IgD-negative memory B cell (primary cell): ENCODE measurements around the gene KCNT2. TPM values are rescaled to one million over a fixed set of nuclear protein-coding genes. Genes with fewer than 3 reads are reported as not detected.

Source experiments
- H3K27ac Mint-ChIP-seq, 3 donors: one replicate each; pipeline ENCODE4 v1.8.0; 2020 to 2022; ENCODE audit warnings: mild to moderate bottlenecking in 3 of 3, mixed read lengths in 3 of 3, moderate library complexity in 1 of 3
- H3K27me3 Mint-ChIP-seq: one replicate; pipeline ENCODE4 v1.8.0; 2021; ENCODE audit warnings: mixed read lengths
- H3K36me3 Mint-ChIP-seq: one replicate; pipeline ENCODE4 v1.8.0; 2020; ENCODE audit warnings: mild to moderate bottlenecking, mixed read lengths
- H3K4me1 Mint-ChIP-seq, 3 donors: one replicate each; pipeline ENCODE4 v1.8.0; 2020 to 2022; ENCODE audit warnings: mixed read lengths in 3 of 3, mild to moderate bottlenecking in 1 of 3
- H3K4me3 Mint-ChIP-seq, 4 donors: one replicate each; pipeline ENCODE4 v1.8.0; 2020 to 2022; ENCODE audit warnings: mild to moderate bottlenecking in 4 of 4, mixed read lengths in 4 of 4, moderate library complexity in 3 of 4
- H3K9me3 Mint-ChIP-seq, 3 donors: one replicate each; pipeline ENCODE4 v1.8.0; 2020 to 2021; ENCODE audit warnings: mixed read lengths in 3 of 3, mild to moderate bottlenecking in 1 of 3
- polyA plus RNA-seq: library from polyadenylated mRNA; unstranded; fragments of 300-500 nt; fragmentation: Illumina TruSeq; gene quantifications from one replicate; pipeline ENCODE4 v1.2.3, GENCODE V29; 2021

The KCNT2 gene
- polyA plus RNA-seq, 1 donor from 2014 or later, result not detected

- Mint-ChIP-seq H3K4me3 (no peak overlapping the region), H3K36me3 (no peaks in the 10 kb centered on the region), H3K27ac (no peak overlapping the region), H3K4me1 (no peaks in the 10 kb centered on the region), H3K9me3 (no peaks in the 10 kb centered on the region), H3K27me3 (no peaks in the 10 kb centered on the region)
These were observed 263.8 kb downstream of the KCNT2 start for GRCh38 chr1:196344453-196344852.

DNA sequence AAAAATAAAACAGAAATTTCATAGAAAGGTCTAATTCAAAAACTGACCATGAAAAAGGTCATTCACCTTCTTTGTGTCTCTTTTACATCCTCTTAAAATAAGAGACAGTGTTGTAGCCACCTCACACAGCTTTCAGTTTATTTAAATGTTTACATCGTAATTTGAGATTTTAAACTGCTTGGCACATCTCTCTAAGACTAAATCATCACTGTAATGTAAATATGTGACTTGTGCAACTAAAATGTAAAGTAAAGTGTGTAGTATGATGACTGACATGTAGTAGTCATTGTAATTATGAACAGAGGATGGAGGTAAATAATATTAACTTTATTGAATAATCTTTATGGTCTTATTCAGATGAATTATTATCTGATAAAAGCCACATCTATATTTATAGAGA is 283.9 kb downstream of the KCNT2 start:
- H3K9me3 Mint-ChIP-seq, result no peaks in the 10 kb centered on the region
- H3K36me3 Mint-ChIP-seq, result no peaks in the 10 kb centered on the region
- H3K27me3 Mint-ChIP-seq, result no peaks in the 10 kb centered on the region
- no peak overlapping the region for H3K4me3 Mint-ChIP-seq
- no peaks in the 10 kb centered on the region for H3K4me1 Mint-ChIP-seq
- no peak overlapping the region for H3K27ac Mint-ChIP-seq

- H3K36me3 Mint-ChIP-seq, result no peaks in the 10 kb centered on the region
- H3K27ac Mint-ChIP-seq, result no peak overlapping the region
- H3K4me3 Mint-ChIP-seq, result no peak overlapping the region
- H3K4me1 Mint-ChIP-seq, result no peaks in the 10 kb centered on the region
- H3K9me3 Mint-ChIP-seq, result no peaks in the 10 kb centered on the region
- no peaks in the 10 kb centered on the region for H3K27me3 Mint-ChIP-seq
These were observed 284.4 kb downstream of the KCNT2 start for GRCh38 chr1:196323869-196324268.

DNA sequence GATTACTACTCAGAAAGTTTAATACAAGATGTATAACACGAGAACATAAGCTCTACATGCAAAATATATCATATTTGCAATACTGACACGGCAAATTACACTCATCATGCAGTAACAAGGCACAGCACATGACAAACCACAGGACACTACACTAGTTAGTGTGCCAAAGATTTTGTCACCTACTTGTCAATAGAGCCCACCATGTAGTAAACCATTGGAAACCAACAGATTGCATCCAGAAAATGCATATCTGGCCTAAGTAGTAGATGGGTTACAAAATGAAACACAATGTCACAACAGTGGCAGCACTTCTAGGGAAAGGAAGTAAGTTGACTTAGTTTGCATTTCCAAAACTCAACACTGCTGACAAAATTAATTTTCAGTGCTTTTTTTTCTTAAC is 288.9 kb downstream of the KCNT2 start:
- Mint-ChIP-seq H3K27me3 (no peaks in the 10 kb centered on the region), H3K36me3 (no peaks in the 10 kb centered on the region), H3K4me3 (no peak overlapping the region), H3K4me1 (no peaks in the 10 kb centered on the region), H3K27ac (no peak overlapping the region), H3K9me3 (no peaks in the 10 kb centered on the region)

- no peaks in the 10 kb centered on the region for H3K9me3 Mint-ChIP-seq
- H3K27me3 Mint-ChIP-seq, result no peaks in the 10 kb centered on the region
- H3K27ac Mint-ChIP-seq, result no peak overlapping the region
- no peak overlapping the region for H3K4me3 Mint-ChIP-seq
- no peaks in the 10 kb centered on the region for H3K36me3 Mint-ChIP-seq
- H3K4me1 Mint-ChIP-seq, result no peaks in the 10 kb centered on the region
These were observed 290.4 kb downstream of the KCNT2 start for GRCh38 chr1:196317535-196318522.

DNA sequence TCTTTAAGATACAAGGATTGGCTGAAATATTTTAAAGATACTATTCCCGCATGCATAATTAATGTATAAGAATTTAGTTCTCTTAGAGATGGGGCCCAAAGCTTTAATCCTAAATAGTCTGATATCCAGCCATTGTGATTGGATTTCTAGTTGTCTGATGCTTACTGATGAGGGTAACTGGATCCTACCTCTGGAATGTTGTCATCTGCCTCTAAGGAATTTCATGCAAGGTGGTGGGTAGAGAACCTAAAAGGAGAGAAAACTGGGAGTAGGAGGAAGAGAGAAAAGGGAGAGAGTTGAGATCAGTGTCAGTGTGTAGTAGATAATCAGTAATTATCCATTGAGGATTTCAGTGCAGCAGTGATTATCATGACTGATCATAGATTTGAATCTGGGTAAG is 295.5 kb downstream of the KCNT2 start:
- H3K9me3 Mint-ChIP-seq, result peaks cover 0 to 8% (median 0%) of the 10 kb centered on the region in 3 donors
- no peaks in the 10 kb centered on the region for H3K27me3 Mint-ChIP-seq
- peaks cover 1% of the 10 kb centered on the region for H3K36me3 Mint-ChIP-seq
- H3K4me3 Mint-ChIP-seq, result no peak overlapping the region
- no peak overlapping the region for H3K27ac Mint-ChIP-seq
- no peaks in the 10 kb centered on the region for H3K4me1 Mint-ChIP-seq

DNA sequence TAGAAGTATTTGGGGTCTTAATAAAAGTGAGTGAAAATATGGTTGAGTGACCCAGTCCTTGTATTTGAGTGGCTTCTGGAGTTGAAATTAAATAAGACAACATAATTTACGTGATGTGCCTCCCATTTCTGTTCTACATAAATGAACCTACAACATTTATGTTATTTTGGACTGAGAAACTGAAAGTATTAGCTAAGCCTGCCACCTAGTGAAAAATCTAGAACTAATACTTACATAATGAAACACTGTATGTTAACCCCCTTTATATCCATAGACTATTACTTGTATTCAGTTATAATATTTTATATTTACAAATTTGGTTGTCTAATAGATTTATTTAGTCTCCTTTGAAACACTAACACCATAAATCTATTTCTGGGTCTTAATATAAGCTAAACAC is 298.9 kb downstream of the KCNT2 start:
- no peaks in the 10 kb centered on the region for H3K27me3 Mint-ChIP-seq
- peaks cover 0 to 8% (median 0%) of the 10 kb centered on the region in 3 donors for H3K9me3 Mint-ChIP-seq

DNA sequence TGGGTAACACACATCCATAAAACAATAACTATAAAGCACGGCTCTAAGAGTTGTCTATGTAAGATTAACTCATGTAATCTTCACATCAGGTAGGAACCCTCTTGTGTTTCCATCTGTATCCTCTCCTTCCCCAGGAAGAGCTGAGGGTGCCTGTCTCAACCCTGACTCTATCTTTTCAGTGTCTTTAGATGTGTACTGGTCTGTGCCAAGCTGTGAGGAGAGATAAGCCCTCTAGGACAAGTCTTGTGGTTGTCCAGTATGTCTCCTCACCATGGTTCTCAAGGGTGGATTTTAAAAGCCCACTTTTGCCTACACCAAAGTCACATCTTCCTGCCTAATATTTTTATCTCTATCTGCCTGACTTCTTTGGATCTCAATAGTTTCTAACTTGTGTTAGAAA is 300.1 kb downstream of the KCNT2 start:
- Mint-ChIP-seq H3K27me3 (no peaks in the 10 kb centered on the region), H3K27ac (no peak overlapping the region), H3K9me3 (peaks cover 0 to 8% (median 0%) of the 10 kb centered on the region in 3 donors), H3K36me3 (peaks cover 1% of the 10 kb centered on the region), H3K4me1 (no peaks in the 10 kb centered on the region), H3K4me3 (no peak overlapping the region)

More for the DNA sequence above, 298.9 kb downstream of the KCNT2 start:
- Mint-ChIP-seq H3K4me3 (no peak overlapping the region), H3K27ac (no peak overlapping the region), H3K36me3 (peaks cover 1% of the 10 kb centered on the region), H3K4me1 (no peaks in the 10 kb centered on the region)

GRCh38 chr1:196306421-196306820 is 301.8 kb downstream of the KCNT2 start:
- H3K27me3 Mint-ChIP-seq, result no peaks in the 10 kb centered on the region
- no peak overlapping the region for H3K27ac Mint-ChIP-seq
- no peaks in the 10 kb centered on the region for H3K4me1 Mint-ChIP-seq
- H3K36me3 Mint-ChIP-seq, result no peaks in the 10 kb centered on the region
- no peak overlapping the region for H3K4me3 Mint-ChIP-seq
- peaks cover 0 to 8% (median 0%) of the 10 kb centered on the region in 3 donors for H3K9me3 Mint-ChIP-seq

- Mint-ChIP-seq H3K36me3 (no peaks in the 10 kb centered on the region), H3K9me3 (peaks cover 0 to 4% (median 0%) of the 10 kb centered on the region in 3 donors), H3K4me3 (no peak overlapping the region), H3K4me1 (no peaks in the 10 kb centered on the region), H3K27ac (no peak overlapping the region), H3K27me3 (no peaks in the 10 kb centered on the region)
These were observed 303.0 kb downstream of the KCNT2 start for GRCh38 chr1:196305216-196305615.

DNA sequence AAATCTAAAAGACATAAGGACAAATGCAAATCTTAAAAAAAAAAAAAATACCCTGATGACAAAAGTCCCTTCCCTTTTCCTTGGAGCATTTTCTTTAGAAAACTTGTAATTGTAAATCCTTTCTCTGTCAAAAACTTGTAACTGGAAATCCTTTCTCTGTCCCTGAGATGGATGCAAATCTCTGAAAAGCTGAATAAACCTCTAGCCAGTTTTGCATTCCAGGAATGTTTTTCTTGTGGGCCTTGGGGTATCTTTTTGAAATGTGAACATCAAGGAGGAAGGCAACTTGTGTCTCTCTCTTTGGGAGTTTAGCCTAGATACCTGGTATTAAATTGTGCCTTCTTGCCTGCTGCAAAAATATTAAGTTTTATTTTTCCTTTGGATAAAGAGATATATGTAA is 305.3 kb downstream of the KCNT2 start:
- Mint-ChIP-seq H3K27ac (no peak overlapping the region), H3K9me3 (peaks cover 0 to 2% (median 0%) of the 10 kb centered on the region in 3 donors), H3K4me1 (no peaks in the 10 kb centered on the region), H3K27me3 (no peaks in the 10 kb centered on the region), H3K4me3 (no peak overlapping the region), H3K36me3 (no peaks in the 10 kb centered on the region)

DNA sequence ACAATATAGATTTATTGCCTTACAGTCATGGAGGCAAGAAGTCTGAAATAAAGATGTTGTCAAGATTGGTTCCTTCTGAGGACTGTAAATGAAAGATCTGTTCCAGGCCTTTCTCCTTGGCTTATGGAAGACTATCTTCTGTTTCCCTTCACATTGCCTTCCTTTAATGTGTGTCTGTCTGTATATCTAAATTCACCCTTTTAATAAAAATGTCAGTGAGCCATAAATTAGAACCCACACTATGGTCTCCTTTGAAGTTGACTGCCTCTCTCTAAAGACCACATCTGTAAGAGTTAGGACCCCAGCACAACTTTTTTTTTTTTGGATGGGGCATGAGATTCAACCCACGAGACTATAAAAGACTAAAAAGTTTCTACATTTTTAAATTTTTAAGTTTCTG is 305.8 kb downstream of the KCNT2 start:
- no peak overlapping the region for H3K27ac Mint-ChIP-seq
- no peaks in the 10 kb centered on the region for H3K4me1 Mint-ChIP-seq
- H3K9me3 Mint-ChIP-seq, result peaks cover 0 to 2% (median 0%) of the 10 kb centered on the region in 3 donors
- H3K4me3 Mint-ChIP-seq, result no peak overlapping the region
- H3K36me3 Mint-ChIP-seq, result no peaks in the 10 kb centered on the region
- no peaks in the 10 kb centered on the region for H3K27me3 Mint-ChIP-seq

DNA sequence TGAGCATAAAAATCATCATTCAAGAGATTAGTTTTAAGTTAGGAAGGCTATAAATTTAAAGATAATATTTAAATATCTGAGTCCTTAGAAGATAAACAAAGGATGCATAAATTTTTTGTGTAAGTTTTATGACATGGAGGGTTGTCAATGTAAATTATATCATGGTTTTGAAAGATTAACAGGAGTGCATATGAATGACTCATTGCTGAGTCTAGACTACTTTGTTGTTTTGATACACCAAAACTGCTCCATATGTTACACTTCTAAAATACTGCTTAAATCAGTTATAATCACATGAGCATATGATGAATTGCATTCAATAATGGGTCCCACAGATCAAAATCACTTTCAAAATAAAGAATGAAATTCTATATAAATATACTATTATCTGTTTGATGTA is 312.5 kb downstream of the KCNT2 start:
- Mint-ChIP-seq H3K27ac (no peak overlapping the region), H3K36me3 (no peaks in the 10 kb centered on the region), H3K27me3 (no peaks in the 10 kb centered on the region), H3K9me3 (peaks cover 0 to 5% (median 0%) of the 10 kb centered on the region in 3 donors), H3K4me3 (no peak overlapping the region), H3K4me1 (no peaks in the 10 kb centered on the region)

DNA sequence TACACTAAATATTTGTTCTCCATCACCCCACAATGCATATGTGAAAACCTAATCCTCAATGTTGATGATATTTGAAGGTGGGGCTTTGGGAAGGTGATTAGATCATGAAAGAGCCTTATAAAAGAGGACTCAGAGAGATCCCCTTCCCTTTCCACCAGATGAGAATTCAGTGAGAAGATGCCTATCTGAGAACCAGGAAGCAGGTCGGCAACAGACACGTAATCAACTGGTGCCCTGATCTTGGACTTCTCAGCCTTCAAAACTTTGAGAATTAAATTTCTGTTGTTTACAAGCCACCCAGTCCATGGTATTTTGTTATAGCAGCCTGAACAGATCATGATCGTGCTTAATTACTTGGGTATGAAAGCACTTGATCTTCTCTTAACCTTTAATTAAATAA is 329.4 kb downstream of the KCNT2 start:
- Mint-ChIP-seq H3K4me1 (no peaks in the 10 kb centered on the region), H3K9me3 (no peaks in the 10 kb centered on the region), H3K36me3 (no peaks in the 10 kb centered on the region), H3K4me3 (no peak overlapping the region), H3K27ac (no peak overlapping the region), H3K27me3 (no peaks in the 10 kb centered on the region)

- Mint-ChIP-seq H3K27ac (no peak overlapping the region), H3K9me3 (no peaks in the 10 kb centered on the region), H3K27me3 (no peaks in the 10 kb centered on the region), H3K4me1 (no peaks in the 10 kb centered on the region), H3K4me3 (no peak overlapping the region), H3K36me3 (no peaks in the 10 kb centered on the region)
These were observed 330.4 kb downstream of the KCNT2 start for GRCh38 chr1:196277860-196278259.
